Kidney capillary endothelial cell (primary cell): ENCODE measurements around the gene RAB19.
"Not testable (repeated sequence)": the region's sequence is repeated elsewhere in the genome, so short reads cannot be mapped to it uniquely, and the experiment has no call there.

ENCODE experiments used
- DNase-seq: peaks from one replicate; pipeline ENCODE4 v3.0.0-alpha.2; 2018; ENCODE audit warnings: low spot score

RAB19 gene

DNA sequence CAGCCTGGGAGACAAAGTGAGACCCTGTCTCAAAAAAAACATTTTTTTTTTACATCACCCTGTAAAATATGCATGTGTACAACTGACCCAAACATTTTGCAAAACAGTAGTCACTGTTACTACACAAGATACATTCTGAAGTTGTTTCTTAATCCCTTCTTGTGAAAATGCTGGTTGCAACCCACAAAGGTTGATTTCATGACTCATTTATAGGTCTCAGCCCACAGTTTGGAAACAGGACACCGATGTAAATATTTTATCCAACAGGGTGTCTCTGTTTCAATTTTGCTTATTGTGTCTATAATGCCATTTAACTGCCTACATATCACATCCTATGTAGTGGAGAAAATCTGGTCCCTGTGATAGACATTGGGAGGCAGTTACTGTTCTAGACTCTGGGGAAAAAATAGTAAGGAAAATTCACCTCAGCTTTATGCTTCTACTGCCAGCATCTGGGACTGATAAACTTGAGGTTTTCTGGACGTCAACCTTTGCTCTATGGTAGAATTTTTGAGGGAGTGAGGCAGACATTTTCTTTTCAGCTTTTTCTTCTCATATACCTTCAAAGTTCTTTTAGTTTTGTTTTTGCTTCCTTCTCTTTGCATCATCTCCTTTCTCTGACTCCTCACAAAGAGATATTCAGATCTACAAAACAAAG lies 1.6 kb upstream of the RAB19 start:
- DNase-seq: no peak

DNA sequence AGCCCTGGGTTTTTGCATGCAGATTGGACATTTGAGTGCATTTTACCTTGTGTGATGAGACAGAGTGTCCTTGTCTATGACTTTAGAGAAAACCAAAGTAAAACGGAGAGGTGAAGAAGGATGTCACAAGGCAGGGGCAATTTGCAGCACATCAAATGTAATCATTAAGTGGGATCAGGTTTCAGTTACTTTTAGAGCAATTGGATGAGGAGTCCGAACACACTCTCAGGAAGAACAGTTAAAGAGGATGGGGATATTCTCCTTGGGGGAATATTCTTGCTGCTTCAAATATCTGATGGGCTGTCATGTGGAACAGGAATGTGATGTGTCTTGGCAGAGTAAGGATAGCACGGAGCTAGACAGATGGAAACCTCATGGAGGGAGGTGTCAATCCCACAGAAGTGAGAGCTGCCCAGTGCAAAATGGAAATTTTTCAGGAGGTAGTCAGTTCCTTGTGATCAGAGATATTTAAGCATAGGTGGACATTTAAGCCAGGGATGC lies 757 bp downstream of the RAB19 start:
- no peak for DNase-seq

DNA sequence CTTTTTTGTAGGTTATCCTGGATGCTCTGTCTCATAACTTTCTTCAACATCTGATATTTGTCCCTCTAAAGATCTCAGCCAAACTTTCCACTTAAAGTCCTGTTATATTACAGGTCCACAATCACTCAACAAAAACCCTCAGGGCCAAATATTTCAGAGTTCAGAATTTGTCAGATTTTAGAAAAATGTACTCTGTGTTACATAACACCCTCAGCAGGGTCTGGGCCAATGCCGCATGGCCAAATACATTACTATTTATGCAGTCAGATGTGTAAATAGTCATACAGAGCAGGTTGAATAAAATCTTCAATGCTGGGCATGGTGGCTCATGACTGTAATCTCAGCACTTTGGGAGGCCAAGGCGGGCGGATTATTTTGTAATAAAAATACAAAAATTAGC lies 11.5 kb downstream of the RAB19 start:
- no peak for DNase-seq

DNA sequence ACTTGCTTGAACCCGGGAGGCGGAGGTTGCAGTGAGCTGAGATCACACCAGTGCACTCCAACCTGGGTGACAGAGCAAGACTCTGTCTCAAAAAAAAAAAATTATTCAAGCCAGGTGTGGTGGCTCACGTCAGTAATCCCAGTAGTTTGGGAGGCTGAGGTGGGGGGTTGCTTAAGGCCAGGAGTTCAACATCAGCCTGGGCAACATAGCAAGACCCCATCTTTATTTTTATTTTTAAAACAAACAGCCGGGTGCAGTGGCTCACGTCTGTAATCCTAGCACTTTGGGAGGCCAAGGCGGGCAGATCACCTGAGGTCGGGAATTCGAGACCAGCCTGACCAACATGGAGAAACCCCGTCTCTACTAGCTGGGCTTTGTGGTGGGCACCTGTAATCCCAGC lies 12.0 kb downstream of the RAB19 start:
- not testable (repeated sequence) for DNase-seq

DNA sequence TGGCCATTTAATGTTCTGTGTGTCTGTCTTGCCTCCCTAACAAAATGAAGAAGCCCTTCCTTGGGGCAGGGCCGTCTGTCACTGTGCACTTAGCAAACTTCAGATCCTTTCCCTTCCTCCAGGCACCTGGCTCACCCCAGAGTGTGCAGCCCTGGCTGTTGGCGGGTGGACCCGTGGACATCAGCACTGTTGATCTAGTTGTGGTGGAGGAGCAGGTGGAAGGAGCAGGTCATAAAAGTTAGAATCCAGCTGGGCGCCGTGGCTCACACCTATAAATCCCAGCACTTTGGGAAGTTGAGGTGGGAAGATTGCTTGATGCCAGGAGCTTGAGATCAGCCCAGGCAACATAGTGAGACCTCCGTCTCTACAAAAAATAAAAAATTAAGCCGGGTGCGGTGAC lies 12.7 kb downstream of the RAB19 start:
- DNase-seq: no peak

DNA sequence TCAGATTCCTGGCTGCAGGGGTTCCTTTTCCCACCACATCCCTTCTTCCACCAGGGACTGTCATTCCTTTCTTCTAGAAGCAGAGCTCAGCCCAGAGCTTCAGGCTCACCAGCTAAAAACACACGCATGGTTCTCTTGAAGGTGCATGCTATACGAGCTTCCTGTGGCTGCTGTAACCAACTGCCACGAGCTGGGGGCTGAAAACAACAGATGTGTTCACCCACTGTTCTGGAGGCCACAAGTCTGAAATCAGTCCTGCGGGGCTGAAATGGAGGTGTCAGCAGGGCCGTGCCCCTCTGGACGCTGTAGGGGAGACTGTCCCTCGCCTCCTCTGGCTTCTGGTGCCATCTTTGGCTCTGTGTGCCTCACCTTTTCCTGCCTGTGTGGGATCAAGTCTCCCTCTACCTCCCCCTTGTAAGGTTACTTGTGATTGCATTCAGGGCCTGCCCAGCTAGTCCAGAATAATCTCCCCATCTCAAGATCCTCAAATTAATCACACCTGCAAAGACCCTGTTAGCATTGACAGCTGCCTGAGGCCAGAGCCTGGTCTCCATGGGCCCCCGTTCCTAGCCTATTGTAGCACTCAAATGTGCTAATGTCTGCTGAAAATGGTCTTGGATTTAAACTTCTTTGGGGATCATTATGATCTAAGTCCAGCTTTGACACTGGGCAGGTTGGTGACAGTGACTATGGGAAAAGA lies 13.7 kb downstream of the RAB19 start:
- no peak for DNase-seq

DNA sequence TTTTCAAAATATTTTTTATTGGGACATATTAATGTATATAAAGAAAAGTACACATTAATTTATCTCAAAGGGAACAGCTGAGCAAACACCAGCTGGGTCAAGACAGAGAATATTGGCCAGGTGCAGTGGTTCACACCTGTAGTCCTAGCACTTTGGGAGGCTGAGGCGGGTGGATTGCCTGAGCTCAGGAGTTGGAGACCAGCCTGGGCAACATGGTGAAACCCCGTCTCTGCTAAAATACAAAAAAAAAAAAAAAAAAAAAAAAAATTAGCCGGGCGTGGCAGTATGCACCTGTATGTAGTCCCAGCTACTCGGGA lies 14.3 kb downstream of the RAB19 start:
- DNase-seq: not testable (repeated sequence)

DNA sequence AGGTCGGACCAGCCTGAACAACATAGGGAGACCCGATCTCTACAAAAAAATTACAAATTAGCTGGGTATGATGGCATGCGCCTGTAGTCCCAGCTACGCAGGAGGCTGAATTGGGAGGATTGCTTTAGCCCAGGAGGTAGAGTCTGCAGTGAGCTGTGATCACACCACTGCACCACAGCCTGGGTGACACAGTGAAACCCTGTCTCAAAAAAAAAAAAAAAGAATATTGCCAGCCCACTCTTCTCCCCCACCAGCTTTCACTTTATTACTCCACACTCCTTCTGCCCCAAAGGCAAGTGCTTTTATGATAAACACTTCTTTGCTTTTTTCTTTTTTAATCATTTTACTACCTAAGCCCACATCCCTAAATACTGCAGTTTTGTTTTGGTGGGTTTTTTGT lies 14.8 kb downstream of the RAB19 start:
- DNase-seq: no peak

DNA sequence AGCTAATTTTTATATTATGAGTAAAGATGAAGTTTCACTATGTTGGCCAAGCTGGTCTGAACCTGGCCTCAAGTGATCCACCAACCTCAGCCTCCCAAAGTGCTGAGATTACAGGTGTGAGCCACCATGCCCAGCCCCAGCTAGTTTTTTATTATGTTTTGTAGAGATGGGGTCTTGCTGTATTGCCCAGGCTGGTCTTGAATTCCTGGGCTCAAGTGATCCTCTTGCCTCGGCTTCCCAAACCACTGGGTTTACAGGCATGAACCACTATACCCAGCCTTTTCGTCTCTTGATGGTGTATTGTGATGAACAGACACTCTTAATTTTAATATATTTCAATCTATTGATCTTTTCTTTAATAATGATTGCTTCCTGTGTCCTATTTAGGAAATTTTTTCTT lies 17.7 kb downstream of the RAB19 start:
- DNase-seq: no peak

DNA sequence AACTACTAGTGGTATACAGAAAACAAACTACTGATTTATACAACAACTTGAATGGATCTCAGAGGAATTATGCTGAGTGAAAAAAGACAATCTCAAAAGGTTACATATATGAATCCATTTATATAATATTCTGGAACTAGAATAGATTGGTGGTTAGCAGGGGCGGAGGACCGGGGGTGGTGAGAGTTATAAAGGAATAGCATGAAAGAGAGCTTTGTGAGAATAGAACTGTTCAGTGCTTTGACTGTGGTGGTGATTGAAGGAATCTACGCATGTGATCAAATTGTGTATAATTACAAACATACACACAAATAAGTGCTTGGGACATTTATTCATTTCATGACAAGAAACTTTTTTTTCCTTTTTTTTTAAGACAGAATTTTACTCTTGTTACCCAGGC lies 19.6 kb downstream of the RAB19 start:
- DNase-seq: no peak

DNA sequence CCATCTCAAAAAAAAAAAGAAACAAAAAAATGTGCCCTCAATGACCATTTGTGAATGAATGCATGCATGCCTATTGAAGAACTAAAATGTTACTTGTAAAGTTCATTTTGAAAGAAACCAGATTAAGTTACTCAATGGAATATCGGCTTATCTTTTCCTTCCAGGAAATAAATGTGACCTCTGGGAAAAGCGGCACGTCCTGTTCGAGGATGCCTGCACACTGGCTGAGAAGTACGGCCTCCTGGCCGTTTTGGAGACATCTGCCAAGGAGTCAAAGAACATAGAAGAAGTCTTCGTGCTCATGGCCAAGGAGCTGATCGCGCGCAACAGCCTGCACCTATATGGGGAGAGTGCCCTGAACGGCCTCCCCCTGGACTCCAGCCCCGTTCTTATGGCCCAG lies 21.9 kb downstream of the RAB19 start:
- no peak for DNase-seq

DNA sequence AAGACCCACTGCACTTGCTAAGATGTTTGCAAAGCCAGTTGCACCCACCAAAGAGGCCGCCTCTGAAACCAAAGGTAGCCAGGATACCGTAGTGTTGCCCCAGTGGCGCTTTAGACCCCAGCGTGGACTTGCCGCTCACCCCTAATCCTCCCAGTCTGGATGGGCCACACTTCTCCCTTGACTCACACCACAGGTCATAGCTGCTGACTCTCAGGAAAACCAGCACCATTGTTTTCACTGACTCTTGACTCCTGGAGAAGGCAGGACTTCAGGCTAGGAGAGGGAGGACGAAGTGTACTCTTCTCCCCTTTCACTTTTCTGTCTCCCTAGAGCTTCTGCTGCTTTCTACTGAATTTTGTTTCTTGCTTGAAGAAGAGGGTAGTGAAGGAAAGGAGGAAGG lies 22.3 kb downstream of the RAB19 start:
- no peak for DNase-seq

DNA sequence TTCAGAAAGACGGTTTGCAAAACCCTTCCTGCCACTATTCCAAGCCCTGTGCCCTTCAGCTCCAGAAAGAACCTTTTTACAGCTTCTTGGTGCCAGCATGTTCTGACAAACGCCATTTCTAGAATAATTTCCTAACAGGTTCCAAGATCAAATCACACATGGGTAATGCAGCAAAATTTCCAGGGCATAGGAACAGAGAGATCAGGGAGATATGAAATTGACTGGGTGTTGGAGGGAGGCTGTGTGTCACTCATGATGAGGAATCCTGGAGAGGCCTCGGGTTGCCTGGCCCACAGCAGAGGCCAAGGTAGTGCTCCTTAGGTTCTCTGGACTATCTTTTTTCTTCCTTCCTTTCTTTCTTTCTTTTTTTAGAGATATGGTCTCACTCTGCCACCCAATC lies 29.5 kb downstream of the RAB19 start:
- DNase-seq: no peak

DNA sequence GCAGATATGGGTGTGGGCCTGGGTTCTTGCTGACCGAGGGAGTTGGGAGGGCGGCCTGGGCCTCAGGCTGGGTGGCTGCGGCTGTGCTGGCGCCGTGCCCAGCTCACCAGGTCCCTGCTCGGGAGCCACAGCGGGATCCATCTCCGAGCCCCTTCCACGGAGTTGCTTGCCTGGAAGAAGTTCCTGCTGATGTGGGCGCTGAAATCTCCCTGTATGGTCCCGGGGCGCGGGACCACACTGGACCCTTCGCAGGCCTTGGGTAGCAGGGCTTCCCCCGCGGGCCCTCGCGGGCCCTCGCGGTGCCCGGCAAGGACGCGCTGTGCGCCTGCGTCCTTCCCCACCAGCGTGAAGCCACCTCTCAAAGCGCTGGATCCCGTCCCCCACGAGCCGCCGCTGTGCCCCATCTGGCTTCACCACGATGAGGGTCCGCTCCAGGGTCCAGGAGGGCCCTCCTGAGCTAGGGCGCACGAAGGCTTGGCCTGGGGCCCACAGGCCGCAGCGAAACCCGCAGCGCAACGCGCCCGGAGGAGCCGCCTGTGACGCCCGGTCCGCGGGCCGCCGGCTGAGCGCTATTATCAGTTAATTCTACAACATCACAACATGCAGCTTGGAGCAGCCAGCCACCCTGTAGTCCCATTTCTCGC lies 31.5 kb downstream of the RAB19 start:
- DNase-seq: no peak

DNA sequence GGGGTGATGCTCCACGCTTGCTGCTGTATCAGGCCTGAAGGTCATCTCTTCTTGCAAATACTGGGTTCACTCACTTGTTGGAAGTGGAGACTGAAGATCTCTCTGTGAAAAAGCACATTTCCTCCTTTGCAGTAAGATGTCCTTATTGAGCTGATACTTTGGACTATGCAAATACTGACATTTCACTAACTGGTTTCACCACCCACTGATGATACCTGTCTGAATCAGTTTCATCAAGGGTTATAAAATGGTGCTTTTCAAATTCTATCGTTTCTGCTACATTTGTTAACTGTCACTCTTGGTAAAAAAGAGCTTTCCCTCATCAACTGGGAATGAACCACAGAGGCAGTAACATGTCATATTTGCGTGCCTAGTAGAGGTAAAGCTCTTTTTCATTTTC lies 35.5 kb downstream of the RAB19 start:
- DNase-seq: no peak

DNA sequence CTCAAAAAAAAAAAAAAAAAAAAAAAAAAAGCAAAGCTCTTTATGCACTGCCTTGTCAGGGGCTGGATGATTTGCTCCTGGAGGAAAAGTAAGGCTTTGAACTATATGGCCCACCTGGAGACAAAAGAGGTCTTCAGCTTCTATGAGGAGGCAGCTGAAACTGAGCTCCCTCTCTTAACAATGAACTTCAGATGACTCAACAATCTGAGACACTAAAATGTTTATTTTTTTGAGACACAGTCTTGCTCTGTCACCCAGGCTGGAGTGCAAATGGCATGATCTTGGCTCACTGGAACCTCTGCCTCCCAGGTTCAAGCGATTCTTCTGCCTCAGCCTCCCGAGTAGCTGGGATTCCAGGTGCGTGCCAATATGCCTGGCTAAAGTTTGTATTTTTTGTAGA lies 36.7 kb downstream of the RAB19 start:
- DNase-seq: peak; percentile 16

DNA sequence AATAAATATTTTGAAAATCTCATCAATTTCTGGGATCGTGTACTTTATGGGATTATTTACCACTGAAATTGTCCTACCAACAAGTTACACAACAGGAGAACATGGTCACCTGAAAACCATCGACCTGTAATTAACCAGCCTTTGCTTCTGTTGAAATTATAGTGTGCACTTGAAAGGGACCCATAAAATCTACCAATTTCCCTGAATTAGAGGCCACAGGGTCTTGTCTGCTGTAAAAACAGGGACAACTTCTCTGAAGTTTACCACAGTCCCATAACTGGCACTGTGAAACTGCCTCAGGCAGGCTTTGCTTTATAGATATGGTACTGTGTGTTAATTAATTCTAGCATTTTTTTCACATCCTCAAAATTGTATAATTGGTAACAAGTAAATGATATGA lies 37.7 kb downstream of the RAB19 start:
- no peak for DNase-seq

DNA sequence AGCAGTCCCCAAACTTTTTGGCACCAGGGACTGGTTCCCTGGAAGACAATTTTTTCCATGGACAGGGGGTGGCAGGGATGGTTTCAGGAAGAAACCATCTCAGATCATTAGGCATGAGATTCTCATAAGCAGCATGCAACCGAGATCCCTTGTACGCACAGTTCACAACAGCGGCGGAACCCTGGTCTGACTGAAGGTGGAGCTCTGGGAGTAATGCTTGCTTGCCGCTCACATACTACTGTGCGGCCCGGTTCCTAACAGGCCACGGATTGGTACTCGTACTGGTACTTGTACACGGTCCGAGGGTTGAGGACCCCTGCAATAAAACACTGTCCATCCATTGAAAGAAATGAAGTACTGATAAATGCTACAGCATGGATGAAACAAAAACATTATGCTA lies 42.6 kb downstream of the RAB19 start:
- no peak for DNase-seq

DNA sequence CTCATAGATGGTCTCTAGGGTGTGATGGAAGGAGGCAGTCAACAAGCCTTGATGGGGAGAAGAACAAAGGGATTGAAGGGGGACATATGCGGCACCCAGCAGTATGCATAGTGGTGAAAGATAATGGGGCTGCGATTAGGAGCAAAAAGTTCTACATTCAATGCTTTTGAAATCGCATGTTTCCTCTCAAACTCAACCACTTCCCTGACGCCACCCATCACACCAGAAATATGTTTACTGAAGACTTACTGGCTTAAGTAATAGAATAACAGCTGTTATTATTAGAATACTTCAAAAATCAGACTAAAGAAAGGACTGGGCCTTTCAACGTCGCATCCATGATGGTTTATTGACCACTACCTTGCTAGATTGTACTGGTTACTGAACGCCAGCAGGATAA lies 44.0 kb downstream of the RAB19 start:
- no peak for DNase-seq

DNA sequence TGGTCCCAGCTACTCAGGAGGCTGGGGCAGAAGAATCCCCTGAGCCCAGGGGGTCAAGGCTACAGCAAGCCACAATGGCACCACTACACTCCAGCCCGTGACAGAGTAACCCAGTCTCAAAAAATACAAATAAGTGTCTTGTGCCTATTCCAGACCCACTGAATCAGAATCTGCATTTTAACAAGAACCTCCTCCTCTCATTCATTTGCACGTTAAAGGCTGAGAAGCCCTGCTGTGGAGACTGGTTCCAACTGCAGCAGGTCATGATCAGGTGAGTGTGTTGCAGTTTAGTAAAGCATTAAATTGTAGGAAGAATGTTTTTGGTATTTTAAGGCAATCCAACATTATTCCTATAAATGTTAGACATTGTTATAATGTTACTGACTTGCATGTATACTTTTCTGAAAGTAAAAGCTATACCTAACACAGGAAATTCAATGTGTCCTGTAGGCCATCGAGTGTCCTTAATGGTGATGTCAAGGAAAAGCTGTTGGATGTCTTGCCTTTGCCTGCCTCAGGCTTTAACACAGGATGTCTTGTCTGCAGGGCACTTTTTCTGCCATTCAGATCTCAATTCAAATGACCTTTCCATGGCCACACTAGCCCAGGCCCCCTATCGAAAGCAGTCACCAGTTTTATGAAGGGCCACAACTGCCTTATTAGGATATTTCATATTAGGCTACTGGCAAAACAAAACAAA lies 45.1 kb downstream of the RAB19 start:
- DNase-seq: no peak

DNA sequence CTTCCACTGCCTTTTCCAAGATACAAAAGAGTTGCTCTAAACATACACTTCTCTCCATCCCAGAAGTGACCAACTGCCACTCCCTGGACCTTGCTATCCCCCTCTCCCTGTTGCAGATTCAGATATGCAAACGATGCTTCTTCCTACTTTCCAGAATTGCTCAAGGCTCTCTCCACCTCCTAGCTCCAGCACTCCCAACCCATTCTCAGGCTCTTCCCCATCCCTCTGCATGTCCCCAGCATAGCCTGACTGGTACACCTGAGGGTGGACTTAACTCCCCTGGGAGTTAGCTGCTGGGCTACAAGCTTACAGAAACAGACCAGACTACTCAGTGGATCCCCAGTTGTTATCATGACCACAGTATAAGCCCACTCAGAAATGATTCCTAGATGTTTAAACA lies 47.9 kb downstream of the RAB19 start:
- no peak for DNase-seq

DNA sequence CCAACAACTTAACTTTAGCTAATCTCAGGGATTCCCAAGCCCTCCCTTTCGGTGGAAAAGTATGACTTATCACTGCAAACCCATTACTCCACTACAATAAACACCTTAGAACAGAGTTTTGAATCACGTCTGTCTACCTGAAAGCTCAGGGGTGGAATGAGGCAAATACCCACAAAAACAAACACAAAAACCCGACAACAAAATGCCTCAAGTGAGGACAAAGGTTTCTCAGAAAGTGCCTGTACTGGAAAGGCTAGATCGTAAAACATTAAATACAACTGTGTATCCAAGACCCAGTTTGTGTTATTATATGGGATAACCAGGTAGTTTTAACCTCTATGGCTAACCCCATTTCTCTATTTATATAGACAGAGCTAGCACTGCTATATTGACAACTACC lies 49.4 kb downstream of the RAB19 start:
- no peak for DNase-seq
